IPS DF 19.7 (cell line): ENCODE data around the gene ST3GAL3.
A peak's percentile ranks its signal among the peaks of the same experiment; 100 is the strongest.
"Not testable (repeated sequence)": the region's sequence is repeated elsewhere in the genome, so short reads cannot be mapped to it uniquely, and the experiment has no call there.

Source experiments
- DNase-seq: peaks from one replicate; pipeline ENCODE4 v3.0.0-alpha.2; 2013; ENCODE audit warnings: low read depth, low spot score

ST3GAL3 gene

GRCh38 chr1:43757343-43758053 lies 50.2 kb downstream of the ST3GAL3 start:
- DNase-seq = no peak

GRCh38 chr1:43760745-43761317 lies 53.5 kb downstream of the ST3GAL3 start:
- DNase-seq = no peak

GRCh38 chr1:43763497-43763973 lies 56.2 kb downstream of the ST3GAL3 start:
- peak; percentile 72 for DNase-seq

- no peak for DNase-seq
These were observed 57.2 kb downstream of the ST3GAL3 start for GRCh38 chr1:43764581-43764980.

- DNase-seq = peak; percentile 42
These were observed 58.9 kb downstream of the ST3GAL3 start for GRCh38 chr1:43766086-43766784.

GRCh38 chr1:43766818-43767525 lies 59.6 kb downstream of the ST3GAL3 start:
- peak; percentile 68 for DNase-seq

- DNase-seq = no peak
These were observed 60.8 kb downstream of the ST3GAL3 start for GRCh38 chr1:43768168-43768567.

GRCh38 chr1:43769350-43769908 lies 62.1 kb downstream of the ST3GAL3 start:
- DNase-seq = no peak

GRCh38 chr1:43770111-43770510 lies 62.8 kb downstream of the ST3GAL3 start:
- no peak for DNase-seq

GRCh38 chr1:43772978-43773377 lies 65.6 kb downstream of the ST3GAL3 start:
- DNase-seq = no peak

- DNase-seq = no peak
These were observed 66.5 kb downstream of the ST3GAL3 start for GRCh38 chr1:43773821-43774220.

GRCh38 chr1:43774359-43774758 lies 67.0 kb downstream of the ST3GAL3 start:
- DNase-seq = no peak

GRCh38 chr1:43776043-43776761 lies 68.9 kb downstream of the ST3GAL3 start:
- DNase-seq = no peak

- DNase-seq = not testable (repeated sequence)
These were observed 70.6 kb downstream of the ST3GAL3 start for GRCh38 chr1:43777916-43778315.

- DNase-seq = no peak
These were observed 71.9 kb downstream of the ST3GAL3 start for GRCh38 chr1:43779266-43779665.

GRCh38 chr1:43779805-43780403 lies 72.6 kb downstream of the ST3GAL3 start:
- no peak for DNase-seq

GRCh38 chr1:43781574-43781973 lies 74.2 kb downstream of the ST3GAL3 start:
- no peak for DNase-seq

GRCh38 chr1:43783096-43783670 lies 75.8 kb downstream of the ST3GAL3 start:
- DNase-seq = no peak

- DNase-seq = no peak
These were observed 76.4 kb downstream of the ST3GAL3 start for GRCh38 chr1:43783671-43784205.
